ENCODE measurements around the gene ATP12A. TPM values are rescaled to one million over a fixed set of nuclear protein-coding genes. Genes with fewer than 3 reads are reported as not detected.

ATP12A gene
- total and polyA plus RNA-seq, 2 of the 8 experiments (the other 6 are each of a cell fraction or from before 2014, with no cell fraction given) = 0.80 to 1.3 TPM

GRCh38 chr13:24741791-24742190 lies 61.6 kb downstream of the ATP12A start:
- no peak overlapping the region for H3K4ac ChIP-seq (replicated peaks; ENCODE audit: insufficient read length, low read depth, low read length)
- H2BK15ac ChIP-seq (ENCODE audit: low read length) = no peak overlapping the region
- no peaks in the 10 kb centered on the region for H3K79me1 ChIP-seq (ENCODE audit: low read depth, low read length)
- H4K91ac ChIP-seq (replicated peaks; ENCODE audit: insufficient read length, low read length) = no peak overlapping the region
- H3K18ac ChIP-seq (ENCODE audit: extremely low read depth, low read length) = no peak overlapping the region
- H3K56ac ChIP-seq (replicated peaks; ENCODE audit: insufficient read length, low read depth, low read length) = no peak overlapping the region
- H2BK120ac ChIP-seq (replicated peaks; ENCODE audit: low read depth, low read length) = no peak overlapping the region
- peaks cover 0 to 9% (median 3%) of the 10 kb centered on the region in 4 experiments; a peak in 3 of 7 replicates for H3K4me1 ChIP-seq (replicated peaks in 1 of 4; ENCODE audit: control insufficient read depth in 3 of 4, insufficient read depth in 4 of 4, low read length in 3 of 4)
- 89% methylated on average over 8 of the region's 8 CpGs; no CpG with 5 or more reads in 1 of the 2 experiments for WGBS, 2 experiments (ENCODE audit: extremely low coverage in 1 of 2, insufficient coverage in 1 of 2, insufficient read length in 1 of 2, insufficient replicate concordance in 2 of 2, low coverage in 1 of 2, low lambda C conversion rate in 2 of 2, missing lambda C conversion rate in 1 of 2)
- H3K9me3 ChIP-seq (ENCODE audit: insufficient read depth in 2 of 2, low read depth in 1 of 2, low read length in 1 of 2) = no peaks in the 10 kb centered on the region; a peak in 1 of 4 replicates
- TF ChIP-seq ATF3 (IDR thresholded peaks at IDR 0.05; ENCODE audit: insufficient read depth, low read depth, low read length) = no peak
- FAIRE-seq (no peak), DNase-seq (ENCODE audit: low read depth in 1 of 2, low spot score in 2 of 2) (no peak)
- no peak overlapping the region for H3K4me3 ChIP-seq (ENCODE audit: extremely low read depth in 1 of 4, insufficient read depth in 2 of 4, low read depth in 3 of 4, low read length in 4 of 4)
- CTCF ChIA-PET (ENCODE audit: partially characterized antibody) = interaction anchor here (0.6 to 2.7 kb wide), 9 partner anchors 8 to 695 kb away, joined by 3 to 10 read pairs (median 4); no protein-coding TSS in a partner anchor
- no peak overlapping the region for H4K5ac ChIP-seq (ENCODE audit: insufficient read length, low read depth, low read length)
- H3K23me2 ChIP-seq (ENCODE audit: low read depth, low read length) = peaks cover 5% of the 10 kb centered on the region; the same call in 1 of the 2 replicates
- POLR2A ChIA-PET (ENCODE audit: partially characterized antibody) = interaction anchor here (1.4 kb wide), 1 partner anchor 178 kb away, joined by 5 read pairs; no protein-coding TSS in a partner anchor
- no peak overlapping the region for H2BK5ac ChIP-seq (ENCODE audit: low read depth, low read length)
- no peak overlapping the region for H3K4me2 ChIP-seq (ENCODE audit: insufficient read depth in 1 of 2, low read depth in 2 of 2, low read length in 2 of 2)
- no peak overlapping the region for H4K8ac ChIP-seq (ENCODE audit: extremely low read depth, insufficient read depth, low read length)
- no peak overlapping the region for H3K27ac ChIP-seq (ENCODE audit: low read depth, low read length)
- no peaks in the 10 kb centered on the region for H3K79me2 ChIP-seq (ENCODE audit: control insufficient read depth in 1 of 2, insufficient read depth in 2 of 2, low read length in 2 of 2)
- no peak overlapping the region for H2AK5ac ChIP-seq (ENCODE audit: low read depth, low read length)
- peaks cover 26 to 36% (median 35%) of the 10 kb centered on the region in 4 experiments for H3K27me3 ChIP-seq (replicated peaks in 1 of 4; ENCODE audit: control insufficient read depth in 3 of 4, extremely low read depth in 1 of 4, insufficient read depth in 3 of 4, low read length in 3 of 4)
- no peak overlapping the region for H3K23ac ChIP-seq (ENCODE audit: insufficient read length)
- H4K20me1 ChIP-seq (replicated peaks in 1 of 2; ENCODE audit: control insufficient read depth in 1 of 2, insufficient read depth in 2 of 2, low read length in 2 of 2) = peaks cover 0 to 2% of the 10 kb centered on the region in 2 experiments
- peaks cover 0 to 5% (median 0%) of the 10 kb centered on the region in 4 experiments; a peak in 1 of 8 replicates for H3K36me3 ChIP-seq (ENCODE audit: control insufficient read depth in 2 of 4, insufficient read depth in 4 of 4, low read length in 3 of 4)
- H3K9ac ChIP-seq (replicated peaks in 1 of 4; ENCODE audit: extremely low read depth in 1 of 4, low read depth in 3 of 4, low read length in 3 of 4) = no peak overlapping the region
- no peak overlapping the region for H2AFZ ChIP-seq (ENCODE audit: low read length)
- H2BK20ac ChIP-seq (ENCODE audit: low read length) = no peak overlapping the region
- peak overlapping the region; percentile 22; the same call in 1 of the 2 replicates for H2BK12ac ChIP-seq (ENCODE audit: low read depth, low read length)
- no peak overlapping the region for H3K14ac ChIP-seq (ENCODE audit: insufficient read length)

All from H1 (cell line).